Left renal pelvis (tissue), 4 donors: Measurements from ENCODE around the gene DPP6. TPM values are rescaled to one million over a fixed set of nuclear protein-coding genes. Genes with fewer than 3 reads are reported as not detected.

Source experiments
- DNase-seq, 4 donors: peaks; one replicate each; pipeline ENCODE4 v3.0.0-alpha.2; 2013; ENCODE audit warnings: low read depth in 4 of 4, low spot score in 3 of 4
- polyA plus RNA-seq, 4 donors: library from polyadenylated mRNA; unstranded; fragments of 120-200 nt; gene quantifications; one replicate each; pipeline ENCODE4 v1.2.1, GENCODE V29; 2013; ENCODE audit not compliant: insufficient read length in 4 of 4

DPP6 gene
- polyA plus RNA-seq, 4 donors: 43.7 to 155 (median 50.3) TPM

- no peak for DNase-seq
Measured at GRCh38 chr7:154843670-154844237, 791.6 kb downstream of the DPP6 start.

DNA sequence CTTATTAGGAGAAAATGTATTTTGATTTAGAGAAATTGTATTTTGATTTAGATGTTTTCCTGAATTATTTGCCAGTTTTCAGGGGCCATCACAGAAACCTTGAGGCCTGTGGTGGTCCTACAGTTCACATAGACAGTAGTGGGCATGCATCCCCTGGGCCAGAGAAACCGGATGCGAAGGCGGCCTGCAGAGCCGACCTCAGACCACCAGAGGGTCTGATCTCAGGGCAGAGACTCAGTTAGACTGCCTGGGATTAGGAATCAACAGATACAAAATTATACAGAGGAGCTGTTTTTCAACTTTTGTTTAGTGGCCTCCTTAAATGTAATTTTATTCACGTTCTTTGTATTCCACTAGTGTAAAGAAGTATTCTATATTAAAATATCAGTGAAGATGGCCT, 792.3 kb downstream of the DPP6 start:
- no peak for DNase-seq

DNA sequence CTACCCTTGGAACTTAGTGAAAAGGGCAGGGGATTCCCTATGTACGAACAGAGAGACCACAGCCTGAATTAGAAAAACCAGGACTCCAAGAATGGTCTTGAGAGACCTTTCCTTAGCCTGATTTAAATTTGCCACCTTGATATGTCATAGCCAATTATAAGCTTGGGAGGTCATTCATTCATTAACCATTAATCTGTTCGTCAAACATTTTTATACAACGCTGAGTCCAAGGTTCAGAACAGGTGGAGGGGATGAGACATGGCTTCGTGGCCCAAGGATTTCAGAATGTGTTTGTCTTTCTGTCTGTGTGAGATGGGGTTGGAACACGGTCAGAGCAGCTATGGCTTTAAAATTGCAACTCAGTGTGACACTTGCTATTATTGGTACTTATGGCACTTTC, 792.8 kb downstream of the DPP6 start:
- DNase-seq: no peak

DNA sequence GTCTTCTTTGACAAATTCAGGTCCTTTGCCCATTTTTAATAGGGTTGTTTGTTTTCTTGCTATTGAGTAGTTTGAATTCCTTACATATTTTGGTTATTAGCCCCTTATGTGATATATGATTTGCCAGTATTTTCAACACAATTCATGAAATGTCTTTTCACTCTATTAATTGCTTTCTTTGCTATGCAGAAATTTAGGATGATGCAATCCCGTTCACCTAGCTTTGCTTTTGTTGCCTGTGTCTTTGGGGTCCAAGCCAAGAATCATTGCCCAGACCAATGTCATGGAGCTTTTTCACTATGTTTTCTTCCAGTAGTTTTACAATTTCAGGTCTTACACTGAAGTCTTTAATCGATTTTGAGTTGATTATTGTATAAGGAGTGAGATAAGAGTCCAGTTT, 796.3 kb downstream of the DPP6 start:
- DNase-seq: no peak

DNA sequence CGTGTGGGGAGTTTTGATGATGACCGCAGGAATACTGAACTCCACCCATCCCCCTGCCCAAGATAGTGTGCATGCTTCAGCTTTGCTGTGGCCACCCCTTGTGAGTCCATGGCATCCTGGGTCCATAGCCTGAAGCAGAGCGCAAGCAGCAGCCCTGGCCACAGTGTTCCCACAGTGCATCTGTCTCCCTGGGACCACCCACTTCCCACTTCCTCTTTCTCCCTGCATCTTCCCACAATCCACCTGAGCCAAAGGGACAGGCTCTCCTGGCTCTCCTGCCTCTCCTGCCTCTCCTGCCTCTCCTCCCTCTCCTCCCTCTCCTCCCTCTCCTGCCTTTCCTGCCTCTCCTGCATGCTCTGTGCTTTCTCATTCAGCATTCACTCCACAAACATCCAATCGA, 800.0 kb downstream of the DPP6 start:
- DNase-seq: no peak

DNA sequence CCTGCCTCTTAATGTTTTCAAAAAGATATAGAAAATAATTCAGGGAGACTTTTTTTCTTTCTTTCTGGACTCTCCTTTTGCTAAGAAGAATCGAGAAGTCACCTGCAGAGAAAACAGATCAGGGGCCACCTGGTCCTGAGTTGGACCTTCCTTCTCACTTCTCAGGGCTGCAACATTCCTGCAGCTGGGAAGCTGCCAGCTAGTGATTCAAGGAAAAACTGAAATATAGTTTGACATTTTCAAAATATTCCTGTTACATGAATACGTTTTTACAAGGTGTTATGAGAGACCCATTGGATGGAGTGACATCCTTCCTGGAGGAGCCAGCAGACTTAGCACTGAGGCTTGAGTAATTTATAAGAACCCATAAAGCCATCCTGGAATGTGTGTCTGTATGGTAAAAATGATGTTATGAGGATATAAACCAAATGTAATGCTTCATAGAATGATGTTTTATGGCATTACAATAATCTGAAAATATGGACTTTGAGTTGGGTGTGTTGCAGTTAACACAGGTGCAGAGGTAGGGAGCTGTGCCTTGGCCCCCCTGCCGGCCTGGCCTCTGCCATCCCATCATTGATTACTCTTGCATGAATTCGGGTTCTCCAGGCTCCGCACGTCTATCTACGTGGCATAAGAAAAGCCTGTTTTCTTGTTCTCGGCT, 801.0 kb downstream of the DPP6 start:
- DNase-seq: no peak

- no peak for DNase-seq
Measured at GRCh38 chr7:154853727-154854095, 801.5 kb downstream of the DPP6 start.

DNA sequence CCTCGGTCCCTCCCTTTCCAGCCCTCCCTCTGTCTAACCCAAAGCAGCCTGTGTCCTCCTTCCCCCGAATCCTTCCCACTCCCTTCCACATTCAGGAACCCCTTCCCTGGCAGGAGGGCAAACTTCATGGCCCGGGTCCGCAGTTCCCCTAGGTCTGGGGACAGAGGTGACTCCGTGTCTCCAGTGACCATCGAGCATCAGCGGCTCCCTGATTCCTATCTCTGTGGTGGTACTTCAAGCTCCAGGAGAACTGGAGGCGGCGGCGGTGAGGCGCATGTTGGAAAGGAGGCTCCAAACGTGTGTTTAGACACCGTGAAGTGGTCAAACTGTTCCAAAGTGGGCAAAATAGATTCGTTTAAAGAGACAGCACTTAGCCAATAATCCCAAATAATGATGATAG, 802.6 kb downstream of the DPP6 start:
- no peak for DNase-seq

DNA sequence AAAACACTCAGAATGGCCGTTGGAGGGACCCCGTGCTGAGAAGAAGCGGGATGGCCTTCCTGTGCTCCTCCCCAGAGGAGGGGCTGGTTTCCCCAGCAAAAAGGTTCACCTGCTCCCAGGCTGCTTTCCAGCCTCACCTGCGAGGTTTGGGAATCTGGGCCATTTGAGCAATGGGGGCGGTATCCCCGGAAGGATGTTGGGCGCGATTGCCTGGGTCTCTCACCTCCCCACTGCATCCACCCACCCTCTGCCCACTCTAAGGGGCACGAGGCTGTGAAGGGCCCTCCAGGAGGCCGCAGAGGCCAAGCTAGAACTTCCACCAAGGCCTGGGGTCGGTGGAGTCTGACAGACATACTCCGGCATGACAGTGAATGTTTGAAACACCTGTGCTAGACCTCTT, 803.2 kb downstream of the DPP6 start:
- DNase-seq: no peak

DNA sequence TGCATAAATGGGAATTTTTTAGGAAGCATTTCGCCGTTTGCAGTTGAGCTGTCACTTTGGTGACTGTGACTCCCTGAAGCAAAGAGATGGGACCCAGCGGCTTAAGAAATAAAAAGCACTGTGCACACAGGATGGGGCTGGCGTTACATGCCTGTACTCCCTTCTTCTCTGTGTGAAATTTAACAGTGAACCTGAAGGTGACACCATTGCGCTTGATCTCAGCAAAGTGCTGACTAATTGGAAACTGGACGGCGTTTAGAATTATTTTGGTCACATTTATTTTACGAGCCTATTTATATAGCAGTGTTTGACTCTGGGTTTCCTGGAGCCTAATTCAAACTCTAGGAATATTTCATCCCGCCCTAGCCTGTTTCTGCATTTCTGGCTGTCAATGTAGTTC, 804.5 kb downstream of the DPP6 start:
- no peak for DNase-seq

GRCh38 chr7:154857240-154857639, 805.0 kb downstream of the DPP6 start:
- DNase-seq: no peak

GRCh38 chr7:154857728-154858681, 805.8 kb downstream of the DPP6 start:
- DNase-seq: no peak

GRCh38 chr7:154858836-154859537, 806.8 kb downstream of the DPP6 start:
- no peak for DNase-seq

DNA sequence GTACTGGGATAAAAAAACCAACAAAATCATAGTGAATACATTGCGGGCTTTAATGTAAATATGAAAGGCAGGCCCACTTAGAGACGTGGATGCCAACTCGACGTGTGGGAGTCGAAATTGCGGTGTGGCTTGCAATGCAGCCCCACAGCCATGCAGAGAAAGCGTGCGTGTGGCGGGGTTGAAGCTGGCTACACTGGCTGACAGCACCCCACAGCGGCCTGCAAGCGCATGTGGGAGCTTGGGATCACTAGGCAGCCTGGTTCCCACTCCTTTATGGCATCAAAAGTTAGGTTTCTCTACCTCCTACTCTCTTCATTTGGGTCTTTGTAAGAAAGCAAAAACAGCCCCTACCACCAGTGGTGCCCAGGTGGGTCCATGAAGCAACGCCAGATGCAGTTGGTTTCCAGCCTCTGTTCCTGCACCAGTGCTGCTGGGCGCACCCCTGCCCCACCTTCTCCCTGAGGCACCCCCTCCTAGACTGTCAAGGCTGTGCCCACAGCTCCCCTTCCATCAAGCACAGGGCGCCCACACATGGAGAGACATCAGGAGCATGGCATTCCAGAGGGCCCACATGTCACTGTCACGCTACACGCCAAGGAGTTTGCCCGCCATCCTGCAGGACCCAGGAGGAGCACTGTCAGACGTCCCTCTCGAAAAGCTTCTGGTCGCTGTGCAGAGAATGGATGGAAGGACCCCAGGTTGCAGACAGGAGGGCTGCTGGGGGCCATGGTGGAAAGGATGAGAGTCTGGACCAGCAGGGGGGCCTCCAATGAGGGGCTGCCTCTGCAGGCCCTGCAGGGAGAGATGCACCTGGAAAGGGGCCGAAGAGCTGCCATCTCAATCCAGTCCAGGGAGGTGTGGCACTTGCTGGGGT, 807.8 kb downstream of the DPP6 start:
- no peak for DNase-seq

DNA sequence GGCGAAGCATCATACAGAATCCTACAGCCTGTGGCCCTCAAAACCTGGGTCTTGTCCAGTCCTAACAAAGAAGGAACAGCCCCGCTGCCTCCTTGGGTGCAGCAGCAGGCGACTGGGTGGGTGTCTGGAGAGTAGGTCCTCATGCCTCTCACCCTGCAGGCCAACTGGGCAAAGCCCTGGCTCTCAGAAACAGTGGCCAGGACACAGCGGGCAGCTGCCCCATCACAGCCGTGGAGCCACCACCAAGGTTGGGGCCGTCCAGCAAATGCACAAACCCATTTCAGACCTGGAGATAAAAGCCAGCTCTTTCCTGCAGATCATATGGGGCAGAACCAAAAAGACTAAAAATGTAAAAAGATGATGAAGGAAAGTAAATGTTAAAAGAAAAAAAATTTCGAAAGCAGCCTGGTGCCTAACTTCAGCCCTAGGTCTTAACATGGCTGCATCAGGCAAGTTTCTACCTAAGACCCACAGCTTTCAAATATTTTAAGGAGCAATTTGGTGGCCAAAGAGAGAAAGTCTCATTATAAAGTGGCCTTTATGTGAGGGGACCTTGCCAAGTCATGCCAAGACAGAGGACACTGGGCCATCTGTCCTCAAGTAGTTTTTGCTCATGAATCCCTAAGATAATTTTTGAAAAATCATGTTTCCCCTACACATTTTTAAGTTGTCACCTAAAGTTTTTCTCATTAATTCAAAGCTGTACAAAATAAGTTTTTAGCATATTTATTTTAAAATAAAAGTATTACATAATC, 808.6 kb downstream of the DPP6 start:
- DNase-seq: no peak

- no peak for DNase-seq
Measured at GRCh38 chr7:154861589-154861988, 809.4 kb downstream of the DPP6 start.

GRCh38 chr7:154862153-154862791, 810.1 kb downstream of the DPP6 start:
- no peak for DNase-seq

DNA sequence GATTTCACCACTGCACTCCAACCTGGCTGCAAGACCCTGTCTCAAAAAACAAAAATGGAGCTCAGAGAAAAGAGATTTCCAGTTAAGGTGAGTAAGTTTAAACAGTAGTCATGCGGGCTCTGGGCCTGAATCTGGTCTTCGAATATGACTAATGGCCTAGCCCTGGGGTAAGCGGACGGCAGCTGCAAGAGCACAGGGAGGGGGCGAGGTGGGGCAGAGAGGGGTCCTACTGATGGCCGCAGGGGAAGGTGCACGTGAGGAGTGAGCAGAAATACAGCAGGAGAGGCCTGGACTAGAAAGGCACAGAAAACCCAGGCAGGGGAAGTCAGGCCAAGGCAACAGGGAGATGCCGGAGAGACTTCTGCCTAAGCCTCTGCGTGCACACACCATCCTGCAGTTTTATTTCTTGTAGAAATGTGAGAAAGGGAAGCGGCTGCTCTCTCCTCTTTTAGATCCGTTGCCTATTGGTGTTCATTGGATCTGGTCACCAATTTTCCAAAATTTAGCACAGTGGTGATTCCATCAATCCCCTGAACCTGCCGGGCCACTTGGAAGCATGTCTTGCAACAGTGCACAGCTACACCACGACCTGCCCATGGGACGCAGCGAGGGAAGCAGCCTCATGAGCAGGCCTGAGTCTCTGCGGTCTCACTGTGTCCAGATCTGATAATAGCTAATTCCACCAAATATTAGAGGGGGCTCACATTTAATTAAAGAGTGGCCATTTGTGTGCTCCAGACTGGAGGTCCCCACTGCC, 811.7 kb downstream of the DPP6 start:
- no peak for DNase-seq
